Upper lobe of right lung (tissue), 1 donor: ENCODE data around the gene LPAR1. TPM values are rescaled to one million over a fixed set of nuclear protein-coding genes. Genes with fewer than 3 reads are reported as not detected.

Source experiments
- ATAC-seq: fragments of 200-7000 bp; cut with Tn5 transposase; one replicate; pipeline ENCODE4 v1.9.1; 2020; ENCODE audit warnings: mild to moderate bottlenecking, moderate library complexity
- DNase-seq: peaks from one replicate; pipeline ENCODE4 v3.0.0-alpha.2; 2020
- H3K27ac ChIP-seq: fragments of 200-600 bp; one replicate; pipeline ENCODE4 v1.8.0; 2022
- H3K27me3 ChIP-seq: fragments of 200-600 bp; one replicate; pipeline ENCODE4 v1.8.0; 2022; ENCODE audit warnings: mild to moderate bottlenecking
- H3K36me3 ChIP-seq: fragments of 200-600 bp; one replicate; pipeline ENCODE4 v1.8.0; 2022
- H3K4me1 ChIP-seq: fragments of 200-600 bp; one replicate; pipeline ENCODE4 v1.8.0; 2022
- H3K4me3 ChIP-seq: fragments of 200-600 bp; one replicate; pipeline ENCODE4 v1.8.0; 2022; ENCODE audit warnings: mild to moderate bottlenecking
- H3K9me3 ChIP-seq: fragments of 200-600 bp; one replicate; pipeline ENCODE4 v1.8.0; 2022
- intact Hi-C: fragments of 100-400 bp; cut with DNase I; formaldehyde crosslinking; loops from one replicate; pipeline ENCODE4 v1.11.0; 2022
- total RNA-seq: library from RNA; stranded (reverse); fragmentation: NEBNext Ultra II Directional; extraction: Animal tissue kit (Norgen Biotek cat#: 25700); gene quantifications from one replicate; pipeline ENCODE4 v1.2.1, GENCODE V29; 2021
- TF ChIP-seq, protein P1 (sequence below): fragments of 200-600 bp; IDR thresholded peaks from one replicate; pipeline ENCODE4 v1.8.0; 2022; ENCODE audit warnings: antibody characterized with exemption
- donor health status: DM: no; HTN: yes; CAD: no; lungs with severe emphysema.

LPAR1 gene
- total RNA-seq, 1 donor from 2014 or later = 18.2 TPM

DNA sequence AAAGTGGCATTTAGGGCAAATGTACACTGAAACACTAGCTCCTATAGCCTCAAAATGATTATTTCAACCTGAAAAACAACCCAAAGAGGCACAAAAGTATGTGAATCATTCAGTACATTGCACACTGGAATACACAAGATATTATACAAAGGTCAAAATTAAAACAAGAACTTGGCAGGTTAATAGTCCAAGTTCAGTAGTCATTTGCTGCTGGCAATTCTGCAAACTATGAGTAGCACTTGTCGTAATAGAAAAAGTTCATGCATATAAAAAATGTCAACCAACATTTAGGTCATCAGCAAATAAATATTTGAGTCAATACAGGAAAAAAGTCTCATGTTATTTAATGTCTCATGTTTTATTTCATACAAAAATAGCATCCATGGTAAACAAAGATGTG, 98.7 kb downstream of the LPAR1 start:
- H3K27me3 ChIP-seq = no peaks in the 10 kb centered on the region
- H3K4me3 ChIP-seq = no peak overlapping the region
- DNase-seq = no peak
- intact Hi-C loops = no loop called here
- H3K36me3 ChIP-seq = no peaks in the 10 kb centered on the region
- H3K27ac ChIP-seq = no peak overlapping the region
- H3K9me3 ChIP-seq = no peaks in the 10 kb centered on the region
- no peaks in the 10 kb centered on the region for H3K4me1 ChIP-seq
- ATAC-seq = no peak
- TF ChIP-seq, protein P1, sequence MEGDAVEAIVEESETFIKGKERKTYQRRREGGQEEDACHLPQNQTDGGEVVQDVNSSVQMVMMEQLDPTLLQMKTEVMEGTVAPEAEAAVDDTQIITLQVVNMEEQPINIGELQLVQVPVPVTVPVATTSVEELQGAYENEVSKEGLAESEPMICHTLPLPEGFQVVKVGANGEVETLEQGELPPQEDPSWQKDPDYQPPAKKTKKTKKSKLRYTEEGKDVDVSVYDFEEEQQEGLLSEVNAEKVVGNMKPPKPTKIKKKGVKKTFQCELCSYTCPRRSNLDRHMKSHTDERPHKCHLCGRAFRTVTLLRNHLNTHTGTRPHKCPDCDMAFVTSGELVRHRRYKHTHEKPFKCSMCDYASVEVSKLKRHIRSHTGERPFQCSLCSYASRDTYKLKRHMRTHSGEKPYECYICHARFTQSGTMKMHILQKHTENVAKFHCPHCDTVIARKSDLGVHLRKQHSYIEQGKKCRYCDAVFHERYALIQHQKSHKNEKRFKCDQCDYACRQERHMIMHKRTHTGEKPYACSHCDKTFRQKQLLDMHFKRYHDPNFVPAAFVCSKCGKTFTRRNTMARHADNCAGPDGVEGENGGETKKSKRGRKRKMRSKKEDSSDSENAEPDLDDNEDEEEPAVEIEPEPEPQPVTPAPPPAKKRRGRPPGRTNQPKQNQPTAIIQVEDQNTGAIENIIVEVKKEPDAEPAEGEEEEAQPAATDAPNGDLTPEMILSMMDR = no peak

DNA sequence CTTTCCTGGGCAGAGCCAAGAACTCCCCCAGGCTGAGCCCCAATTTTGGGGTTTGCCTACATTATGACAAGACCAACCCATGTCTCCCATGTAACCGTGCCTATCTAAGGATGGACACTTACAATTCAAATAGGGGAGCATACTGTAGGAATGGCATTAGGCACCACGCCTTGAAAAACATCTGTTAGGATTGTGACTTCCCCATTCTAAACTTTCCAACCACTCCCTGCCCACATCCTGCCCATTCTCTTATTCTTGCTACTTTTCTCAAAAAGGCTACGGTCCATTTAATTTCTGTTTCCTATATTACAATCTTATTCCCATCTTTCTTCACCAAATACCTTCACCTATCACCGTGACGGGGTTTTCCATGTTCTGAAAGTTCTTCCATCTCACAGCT, 99.2 kb downstream of the LPAR1 start:
- intact Hi-C loops = no loop called here
- TF ChIP-seq, protein P1 = no peak

DNA sequence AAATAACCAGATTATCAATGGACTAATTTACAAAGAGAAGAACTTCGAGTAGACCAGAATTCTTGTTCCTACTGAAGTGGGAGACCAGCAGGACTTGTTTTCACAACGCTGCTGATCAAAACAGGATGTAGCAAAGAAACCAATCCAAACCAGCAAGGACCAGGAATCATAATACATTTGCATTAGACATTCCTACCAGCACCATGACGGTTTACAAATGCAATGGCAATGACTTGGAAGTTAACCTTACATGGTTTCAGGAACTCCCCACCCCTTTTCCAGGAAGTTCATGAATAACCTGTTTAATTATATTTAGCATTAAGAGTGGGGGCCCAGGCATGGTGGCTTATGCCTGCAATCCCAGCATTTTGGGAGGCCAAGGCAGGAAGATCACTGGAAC, 100.0 kb downstream of the LPAR1 start:
- DNase-seq (no peak), ATAC-seq (no peak)
- H3K9me3 ChIP-seq = no peaks in the 10 kb centered on the region
- no peak overlapping the region for H3K4me3 ChIP-seq
- no peaks in the 10 kb centered on the region for H3K27me3 ChIP-seq
- intact Hi-C loops = no loop called here
- no peaks in the 10 kb centered on the region for H3K4me1 ChIP-seq
- no peaks in the 10 kb centered on the region for H3K36me3 ChIP-seq
- no peak overlapping the region for H3K27ac ChIP-seq
- TF ChIP-seq, protein P1 = no peak

More for the DNA sequence above, 99.2 kb downstream of the LPAR1 start:
- H3K9me3 ChIP-seq = no peaks in the 10 kb centered on the region
- H3K27me3 ChIP-seq = no peaks in the 10 kb centered on the region
- no peak overlapping the region for H3K27ac ChIP-seq
- DNase-seq = no peak
- no peaks in the 10 kb centered on the region for H3K36me3 ChIP-seq
- no peak overlapping the region for H3K4me3 ChIP-seq
- no peak for ATAC-seq
- no peaks in the 10 kb centered on the region for H3K4me1 ChIP-seq

DNA sequence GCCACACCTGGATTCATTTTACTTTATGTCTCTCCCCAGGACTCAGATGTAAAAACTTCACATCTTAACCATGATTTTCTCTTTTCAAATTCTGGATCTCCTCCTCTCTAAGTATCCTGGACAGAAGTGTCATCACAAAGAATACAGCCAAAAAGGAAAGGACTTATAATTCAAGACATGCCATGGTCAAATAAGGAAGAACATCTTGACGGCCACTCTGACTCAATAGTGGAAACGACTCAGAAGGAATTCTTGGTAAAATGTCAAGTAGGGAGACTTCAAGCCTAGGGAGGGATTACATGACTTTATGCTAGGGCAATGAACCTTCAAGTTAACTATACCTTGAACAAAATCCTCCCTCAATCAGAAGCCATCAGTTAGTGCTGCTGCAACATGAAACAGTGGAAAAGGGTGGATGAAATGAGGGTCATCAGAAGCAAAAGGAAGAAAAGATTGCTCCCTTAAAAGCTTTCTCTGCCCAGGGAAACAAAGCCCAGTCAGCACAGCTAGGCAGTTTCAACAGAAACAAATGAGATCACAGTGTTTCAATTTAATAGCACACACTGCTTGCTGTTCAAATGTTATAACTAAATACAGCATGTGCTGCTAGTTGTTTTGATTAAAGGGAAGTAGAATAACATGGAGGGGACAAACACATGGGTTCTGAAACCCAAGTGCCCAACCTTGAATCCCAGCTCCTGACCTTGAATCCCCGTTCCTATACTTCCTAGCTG, 101.4 kb downstream of the LPAR1 start:
- TF ChIP-seq, protein P1 = no peak
- no peak overlapping the region for H3K27ac ChIP-seq

DNA sequence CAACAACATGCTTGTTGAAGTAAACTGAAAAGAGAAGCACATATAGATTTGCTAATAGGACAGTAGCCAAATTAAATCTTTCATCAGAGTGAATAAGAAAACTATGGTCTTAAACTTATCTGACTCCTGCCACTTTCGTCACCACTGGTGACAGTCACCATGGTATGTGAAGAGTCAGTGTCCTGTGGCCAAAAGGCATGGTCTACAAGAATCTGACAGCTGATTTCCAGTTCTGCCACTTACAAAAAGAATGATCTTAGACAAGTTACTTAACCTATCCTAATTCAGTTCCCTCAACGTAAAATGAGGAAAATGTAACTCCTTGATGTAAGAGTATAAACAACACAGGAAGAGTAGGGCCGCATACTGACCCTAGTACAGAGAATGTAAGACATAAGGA, 102.0 kb downstream of the LPAR1 start:
- H3K4me1 ChIP-seq = no peaks in the 10 kb centered on the region
- DNase-seq = no peak
- no peaks in the 10 kb centered on the region for H3K27me3 ChIP-seq
- TF ChIP-seq, protein P1 = no peak
- ATAC-seq = no peak
- intact Hi-C loops = no loop called here
- no peaks in the 10 kb centered on the region for H3K36me3 ChIP-seq
- H3K4me3 ChIP-seq = no peak overlapping the region
- H3K27ac ChIP-seq = no peak overlapping the region
- no peaks in the 10 kb centered on the region for H3K9me3 ChIP-seq

More for the DNA sequence above, 101.4 kb downstream of the LPAR1 start:
- H3K4me1 ChIP-seq = no peaks in the 10 kb centered on the region
- H3K9me3 ChIP-seq = no peaks in the 10 kb centered on the region
- H3K4me3 ChIP-seq = no peak overlapping the region
- intact Hi-C loops = no loop called here
- DNase-seq (no peak), ATAC-seq (no peak)
- H3K27me3 ChIP-seq = no peaks in the 10 kb centered on the region
- no peaks in the 10 kb centered on the region for H3K36me3 ChIP-seq
